Keratinocyte (primary cell): ENCODE measurements around the gene ENGASE. TPM values are rescaled to one million over a fixed set of nuclear protein-coding genes. Genes with fewer than 3 reads are reported as not detected.

Experiments used
- DNase-seq: peaks from one replicate; pipeline ENCODE4 v3.0.0-alpha.2; 2011; ENCODE audit warnings: low read depth, missing footprints, low spot score
- FAIRE-seq: peaks from 2 replicates; lab custom pipeline; 2011; peaks lifted over from hg19 to GRCh38; lab: Jason Lieb, UNC
- H2AFZ ChIP-seq: 2 replicates; pipeline ENCODE4 v1.6.0; 2012; ENCODE audit warnings: low read length, control low read depth, inconsistent platforms; ENCODE audit not compliant: control insufficient read depth
- H3K27ac ChIP-seq: 2 replicates; pipeline ENCODE4 v1.5.1; 2011; ENCODE audit warnings: low read length; ENCODE audit not compliant: control insufficient read depth, insufficient read depth
- H3K27me3 ChIP-seq: 3 replicates; pipeline ENCODE4 v1.6.0; 2011; ENCODE audit warnings: low read length; ENCODE audit not compliant: control insufficient read depth, insufficient read depth; ENCODE audit errors: extremely low read depth
- H3K36me3 ChIP-seq, 2 experiments: 2 replicates in 1 of 2; 3 replicates in 1 of 2; pipeline ENCODE4 v1.5.1; 2011; ENCODE audit warnings: low read length in 2 of 2, mild to moderate bottlenecking in 1 of 2; ENCODE audit not compliant: control insufficient read depth in 2 of 2, insufficient read depth in 2 of 2; ENCODE audit errors: extremely low read depth in 1 of 2
- H3K4me1 ChIP-seq: 3 replicates; pipeline ENCODE4 v1.5.1; 2011; ENCODE audit warnings: low read length; ENCODE audit not compliant: control insufficient read depth, insufficient read depth; ENCODE audit errors: extremely low read depth
- H3K4me2 ChIP-seq: 3 replicates; pipeline ENCODE4 v1.6.0; 2011; ENCODE audit warnings: low read depth, low read length; ENCODE audit not compliant: control insufficient read depth, insufficient read depth; ENCODE audit errors: extremely low read depth
- H3K4me3 ChIP-seq, 3 experiments: fragments of 200-600 bp in 1 of 3; sonication (generic) in 1 of 3; 2 replicates in 2 of 3; 3 replicates in 1 of 3; pipeline ENCODE4 v1.5.1; 2011 to 2016; ENCODE audit warnings: low read length in 3 of 3, mild to moderate bottlenecking in 3 of 3, control low read depth in 2 of 3, inconsistent platforms in 1 of 3, low read depth in 1 of 3, mixed read lengths in 1 of 3, mixed run types in 1 of 3, moderate library complexity in 1 of 3; ENCODE audit not compliant: control insufficient read depth in 2 of 3, insufficient read depth in 2 of 3; ENCODE audit errors: extremely low read depth in 1 of 3
- H3K79me2 ChIP-seq: 2 replicates; pipeline ENCODE4 v1.6.0; 2012; ENCODE audit warnings: low read length; ENCODE audit not compliant: control insufficient read depth, insufficient read depth
- H3K9ac ChIP-seq: 3 replicates; pipeline ENCODE4 v1.6.0; 2011; ENCODE audit warnings: low read length; ENCODE audit not compliant: control insufficient read depth, insufficient read depth; ENCODE audit errors: extremely low read depth
- H3K9me1 ChIP-seq: 3 replicates; pipeline ENCODE4 v1.6.0; 2011; ENCODE audit warnings: low read length; ENCODE audit not compliant: control insufficient read depth, insufficient read depth; ENCODE audit errors: extremely low read depth
- H3K9me3 ChIP-seq: 2 replicates; pipeline ENCODE4 v1.5.1; 2012; ENCODE audit warnings: low read depth, low read length; ENCODE audit not compliant: control insufficient read depth
- H4K20me1 ChIP-seq: 3 replicates; pipeline ENCODE4 v1.6.0; 2011; ENCODE audit warnings: low read length; ENCODE audit not compliant: control insufficient read depth, insufficient read depth; ENCODE audit errors: extremely low read depth
- EZH2 ChIP-seq: IDR thresholded peaks from one replicate; pipeline ENCODE4 v1.6.1; 2012; ENCODE audit warnings: inconsistent platforms, mild to moderate bottlenecking, low read length, moderate library complexity
- dilution Hi-C: fragments of 300-500 bp; cut with MboI; formaldehyde crosslinking; loops from one replicate; pipeline ENCODE4 v1.7.0; 2020; ENCODE audit warnings: low sequenced_read_pairs; ENCODE audit not compliant: extremely low pct_ligation_motif_present
- polyA plus RNA-seq, 5 experiments: library from polyadenylated mRNA; depleted of rRNA in 3 of 5; stranded (reverse) in 3 of 5; stranded (forward) in 1 of 5; unstranded in 1 of 5; fragments of >200 nt; gene quantifications; 1 replicate in 1 of 5; 2 replicates in 3 of 5; 3 replicates in 1 of 5; pipeline versions ENCODE4 v1.2.1 to v1.2.3, GENCODE V29; 2011 to 2012; ENCODE audit warnings: missing spikeins in 2 of 5, low read depth in 1 of 5, low replicate concordance in 1 of 5
- TF ChIP-seq, protein P1 (sequence below), 3 experiments: IDR thresholded peaks in 1 of 3; conservative IDR thresholded peaks in 1 of 3; optimal IDR thresholded peaks in 1 of 3; 2 replicates in 2 of 3; 3 replicates in 1 of 3; pipeline versions ENCODE3 to v1.5.1; 2011; ENCODE audit warnings: low read length in 3 of 3, mild to moderate bottlenecking in 3 of 3, moderate library complexity in 2 of 3, control low read depth in 1 of 3, inconsistent platforms in 1 of 3; ENCODE audit not compliant: insufficient read depth in 2 of 3; ENCODE audit errors: extremely low read depth in 1 of 3

ENGASE gene
- polyA plus RNA-seq, 1 donor (not counting 4 experiments of a cell fraction or from before 2014, with no cell fraction given): 6.6 TPM

DNA sequence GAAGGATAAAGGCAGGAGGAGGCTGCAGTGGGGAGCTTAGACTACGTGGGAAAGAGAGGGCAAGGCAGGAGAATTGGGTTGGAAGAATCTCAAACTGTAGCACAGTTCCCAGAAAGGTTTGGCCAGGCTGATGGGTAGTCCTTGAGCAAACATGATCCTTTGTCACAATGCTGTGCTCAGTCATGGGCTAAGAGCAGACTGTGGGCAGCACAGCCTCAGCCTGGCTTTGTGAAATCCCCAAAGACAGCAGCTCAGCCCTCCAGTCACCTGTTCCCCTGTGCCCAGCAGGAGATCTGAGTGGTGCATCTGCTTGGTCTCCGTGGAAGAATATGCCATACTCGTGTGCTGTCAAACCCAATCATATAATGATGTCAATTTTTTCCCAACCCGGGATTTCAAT lies 10.6 kb upstream of the ENGASE start:
- Histone ChIP-seq H3K4me1 (no peaks in the 10 kb centered on the region), H3K4me3 (no peak overlapping the region), H3K9ac (no peak overlapping the region), H3K4me2 (no peak overlapping the region), H3K36me3 (no peaks in the 10 kb centered on the region), H3K27me3 (no peaks in the 10 kb centered on the region), H3K9me3 (no peaks in the 10 kb centered on the region), H2AFZ (no peak overlapping the region), H3K27ac (no peak overlapping the region), H3K79me2 (no peaks in the 10 kb centered on the region), H4K20me1 (no peaks in the 10 kb centered on the region), H3K9me1 (no peaks in the 10 kb centered on the region)
- dilution Hi-C loops: no loop called here
- TF ChIP-seq, protein P1, sequence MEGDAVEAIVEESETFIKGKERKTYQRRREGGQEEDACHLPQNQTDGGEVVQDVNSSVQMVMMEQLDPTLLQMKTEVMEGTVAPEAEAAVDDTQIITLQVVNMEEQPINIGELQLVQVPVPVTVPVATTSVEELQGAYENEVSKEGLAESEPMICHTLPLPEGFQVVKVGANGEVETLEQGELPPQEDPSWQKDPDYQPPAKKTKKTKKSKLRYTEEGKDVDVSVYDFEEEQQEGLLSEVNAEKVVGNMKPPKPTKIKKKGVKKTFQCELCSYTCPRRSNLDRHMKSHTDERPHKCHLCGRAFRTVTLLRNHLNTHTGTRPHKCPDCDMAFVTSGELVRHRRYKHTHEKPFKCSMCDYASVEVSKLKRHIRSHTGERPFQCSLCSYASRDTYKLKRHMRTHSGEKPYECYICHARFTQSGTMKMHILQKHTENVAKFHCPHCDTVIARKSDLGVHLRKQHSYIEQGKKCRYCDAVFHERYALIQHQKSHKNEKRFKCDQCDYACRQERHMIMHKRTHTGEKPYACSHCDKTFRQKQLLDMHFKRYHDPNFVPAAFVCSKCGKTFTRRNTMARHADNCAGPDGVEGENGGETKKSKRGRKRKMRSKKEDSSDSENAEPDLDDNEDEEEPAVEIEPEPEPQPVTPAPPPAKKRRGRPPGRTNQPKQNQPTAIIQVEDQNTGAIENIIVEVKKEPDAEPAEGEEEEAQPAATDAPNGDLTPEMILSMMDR (optimal IDR thresholded peaks at IDR 0.05 in 1 of 3, IDR thresholded peaks at IDR 0.05 in 1 of 3, conservative IDR thresholded peaks at IDR 0.05 in 1 of 3; ENCODE audit: extremely low read depth in 1 of 3, insufficient read depth in 2 of 3, low read length in 3 of 3): no peak
- TF ChIP-seq EZH2: no peak
- FAIRE-seq: no peak
- DNase-seq: no peak

DNA sequence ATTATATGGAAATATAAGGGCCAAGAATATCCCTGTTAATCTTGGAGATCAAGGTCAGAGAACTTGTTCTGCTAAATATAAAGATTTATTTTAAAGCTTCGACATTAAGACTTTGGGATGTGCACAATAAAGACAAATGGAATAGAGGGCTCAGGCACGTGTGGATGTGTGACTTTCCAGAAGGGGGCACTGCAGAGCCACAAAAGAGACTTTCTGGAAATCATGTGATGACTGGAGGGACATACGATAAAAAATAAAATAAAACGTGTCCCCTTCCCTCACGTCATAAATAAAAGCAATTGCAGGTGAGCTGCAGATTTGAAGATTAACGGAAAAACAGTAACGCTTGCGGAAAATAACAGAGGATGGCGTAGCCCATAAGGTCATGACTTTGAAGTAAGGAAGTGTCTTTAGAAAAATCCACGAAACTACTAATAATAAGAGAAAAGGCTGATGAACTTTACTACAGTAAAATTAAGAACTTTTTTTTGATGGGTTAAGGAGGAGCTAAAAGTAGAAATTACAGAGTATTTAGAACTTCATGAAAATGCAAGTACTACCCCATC lies 9.4 kb upstream of the ENGASE start:
- no peak overlapping the region for H3K4me2 ChIP-seq
- H2AFZ ChIP-seq: no peak overlapping the region
- no peak for FAIRE-seq

More for the DNA sequence above, 9.4 kb upstream of the ENGASE start:
- Histone ChIP-seq H4K20me1 (no peaks in the 10 kb centered on the region), H3K79me2 (no peaks in the 10 kb centered on the region), H3K9ac (no peak overlapping the region), H3K9me3 (no peaks in the 10 kb centered on the region), H3K27ac (no peak overlapping the region), H3K4me3 (no peak overlapping the region), H3K4me1 (no peaks in the 10 kb centered on the region), H3K36me3 (no peaks in the 10 kb centered on the region), H3K27me3 (no peaks in the 10 kb centered on the region), H3K9me1 (no peaks in the 10 kb centered on the region)
- TF ChIP-seq, protein P1 (optimal IDR thresholded peaks at IDR 0.05 in 1 of 3, IDR thresholded peaks at IDR 0.05 in 1 of 3, conservative IDR thresholded peaks at IDR 0.05 in 1 of 3; ENCODE audit: extremely low read depth in 1 of 3, insufficient read depth in 2 of 3, low read length in 3 of 3): peak; percentile 47 to 62 (median 55)
- TF ChIP-seq EZH2: no peak
- DNase-seq: no peak
- dilution Hi-C loops: no loop called here
